Epithelial cell of proximal tubule (primary cell): Measurements from ENCODE around the gene BANF2. TPM values are rescaled to one million over a fixed set of nuclear protein-coding genes. Genes with fewer than 3 reads are reported as not detected.
"Not testable (repeated sequence)": the region's sequence is repeated elsewhere in the genome, so short reads cannot be mapped to it uniquely, and the experiment has no call there.

ENCODE experiments used
- DNase-seq: peaks from one replicate; pipeline ENCODE4 v3.0.0-alpha.2; 2011; ENCODE audit warnings: low read depth
- H3K4me3 ChIP-seq: 2 replicates; pipeline ENCODE4 v1.5.1; 2011; ENCODE audit warnings: low read depth, mild to moderate bottlenecking, low read length
- CTCF ChIP-seq: conservative IDR thresholded peaks from 2 replicates; pipeline ENCODE4 v1.5.1; 2012; ENCODE audit warnings: low read depth, mild to moderate bottlenecking, low read length
- total RNA-seq: library from RNA; depleted of rRNA; stranded (reverse); fragments of >200 nt; gene quantifications from 2 replicates; pipeline ENCODE4 v1.2.3, GENCODE V29; 2015

The BANF2 gene
- total RNA-seq, 1 donor from 2014 or later: not detected

- no peak for DNase-seq
- TF ChIP-seq CTCF: no peak
- H3K4me3 ChIP-seq: no peak overlapping the region
Measured at GRCh38 chr20:17704589-17705317, 5.0 kb downstream of the BANF2 start.

GRCh38 chr20:17705916-17706315 is 6.2 kb downstream of the BANF2 start:
- TF ChIP-seq CTCF: no peak
- no peak overlapping the region for H3K4me3 ChIP-seq

GRCh38 chr20:17706632-17707031 is 6.9 kb downstream of the BANF2 start:
- no peak overlapping the region for H3K4me3 ChIP-seq
- no peak for DNase-seq
- no peak for TF ChIP-seq CTCF

More at GRCh38 chr20:17705916-17706315, 6.2 kb downstream of the BANF2 start:
- DNase-seq: no peak

GRCh38 chr20:17707951-17708350 is 8.2 kb downstream of the BANF2 start:
- not testable (repeated sequence) for H3K4me3 ChIP-seq, DNase-seq

GRCh38 chr20:17708675-17709360 is 9.1 kb downstream of the BANF2 start:
- no peak for DNase-seq
- no peak for TF ChIP-seq CTCF
- H3K4me3 ChIP-seq: no peak overlapping the region

GRCh38 chr20:17709361-17710293 is 9.9 kb downstream of the BANF2 start:
- H3K4me3 ChIP-seq: no peak overlapping the region
- no peak for TF ChIP-seq CTCF
- no peak for DNase-seq
